Measurements from ENCODE around the gene USP20.

Gene USP20

DNA sequence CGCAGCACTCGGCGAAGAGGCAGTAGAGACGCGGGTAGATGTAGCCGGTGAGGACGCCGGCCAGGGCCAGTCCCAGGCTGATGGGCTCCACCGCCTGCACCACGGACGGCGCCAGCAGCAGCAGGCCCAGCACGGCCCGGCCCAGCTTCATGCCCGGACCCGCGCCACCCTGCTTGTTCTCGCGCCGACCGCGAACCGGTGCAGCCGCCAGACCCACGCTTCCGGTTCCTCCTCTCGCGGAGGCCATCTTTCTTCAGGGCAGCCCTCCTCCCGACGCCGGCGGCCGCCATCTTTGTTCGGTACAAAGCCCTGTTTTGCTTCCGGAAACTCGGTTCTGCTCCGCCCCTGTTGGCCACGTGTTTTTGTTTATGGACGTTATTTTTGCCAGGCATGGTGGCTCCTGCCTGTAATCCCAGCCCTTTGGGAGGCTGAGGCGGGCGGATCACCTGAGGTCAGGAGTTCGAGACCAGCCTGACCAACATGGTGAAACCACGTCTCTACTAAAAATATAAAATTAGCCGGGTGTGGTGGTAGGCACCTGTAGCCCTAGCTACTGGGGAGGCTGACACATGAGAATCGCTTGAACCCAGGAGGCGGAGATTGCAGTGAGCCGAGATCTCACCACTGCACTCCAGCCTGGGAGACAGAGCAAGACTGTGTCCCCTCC, 11.2 kb upstream of the USP20 start, which contains the start of gene TOR1A:
Gene TOR1A (minus strand): TSS at position 202 of the 667 bp plus-strand sequence. CDS start 51 bp downstream, at position 151.
- peak; percentile 87 for DNase-seq (ENCODE audit: low read depth)

DNA sequence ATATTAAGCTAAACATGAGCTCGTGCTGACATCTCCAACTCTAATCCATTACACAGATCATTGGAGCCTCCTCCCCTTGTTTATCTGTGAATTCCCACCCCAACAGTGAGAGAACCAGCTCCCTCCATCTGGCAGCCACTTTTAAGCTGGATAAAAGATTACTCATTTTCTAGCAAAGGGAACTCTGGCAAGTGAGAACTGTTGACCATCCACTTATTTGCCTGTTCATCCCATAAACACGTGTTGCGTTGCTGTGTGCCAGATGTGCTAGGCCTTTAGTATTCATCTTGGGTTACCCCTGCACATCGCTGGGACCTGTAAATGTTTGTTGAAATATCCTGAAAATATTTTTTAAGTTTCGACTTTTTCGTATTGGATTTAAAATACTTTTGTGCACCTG, 8.9 kb upstream of the USP20 start:
- no peak for DNase-seq (ENCODE audit: low read depth)

DNA sequence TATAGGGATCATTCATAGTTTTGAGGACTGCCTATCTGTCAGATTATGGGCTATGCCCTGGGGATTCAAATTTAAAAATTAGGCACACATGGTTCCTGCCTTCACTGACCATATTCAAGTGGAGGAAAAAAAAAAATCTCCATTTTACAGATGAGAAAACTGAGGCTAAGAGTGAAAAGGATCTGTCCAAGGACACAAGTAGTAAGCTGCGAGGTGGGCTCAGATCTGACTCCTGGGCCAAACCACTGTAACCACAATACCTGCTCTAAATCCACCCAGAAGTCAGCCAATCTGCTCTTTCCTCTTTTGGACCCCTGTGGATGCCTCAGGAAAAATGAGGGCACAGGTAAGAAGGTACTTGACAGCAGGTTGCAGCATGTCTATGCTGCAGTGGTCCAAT, 8.5 kb upstream of the USP20 start:
- DNase-seq (ENCODE audit: low read depth): no peak

DNA sequence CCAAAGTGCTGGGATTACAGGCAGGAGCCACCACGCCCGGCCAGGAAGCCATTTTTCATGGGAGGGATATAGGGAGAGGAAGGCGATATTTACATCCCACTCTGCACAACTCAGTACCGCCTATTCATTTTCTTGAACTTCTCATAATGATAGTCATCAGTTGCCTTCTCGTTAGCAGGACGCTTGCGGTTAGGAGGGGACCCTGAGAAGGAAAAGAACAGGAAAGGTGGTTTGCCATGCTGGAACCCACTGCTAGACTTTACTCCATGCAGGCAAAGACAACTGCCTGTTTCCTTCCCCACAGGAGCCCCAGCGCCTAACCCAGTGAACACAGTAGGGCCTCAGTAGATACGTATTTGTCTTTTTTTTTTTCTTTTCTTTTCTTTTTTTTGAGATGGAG, 7.2 kb upstream of the USP20 start:
- no peak for DNase-seq (ENCODE audit: low read depth)

DNA sequence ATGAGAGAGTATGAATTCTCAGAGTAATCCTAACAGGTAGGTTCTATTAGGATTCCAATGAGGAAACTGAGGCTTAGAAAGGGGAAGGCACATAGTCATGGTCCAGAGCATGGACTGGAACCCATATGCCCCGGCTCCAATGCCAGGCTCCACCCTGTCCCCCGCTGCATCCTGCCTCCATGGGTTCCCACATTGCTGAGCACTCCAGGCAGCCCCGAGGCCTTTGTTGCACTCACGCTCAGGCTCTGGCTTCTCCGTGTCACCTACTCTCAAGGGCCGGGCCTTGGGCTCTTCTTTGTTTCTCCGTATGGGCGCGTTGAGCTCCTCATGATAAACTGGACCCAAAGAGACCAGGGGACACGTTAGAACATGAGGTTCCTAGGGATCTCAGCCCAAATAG, 6.3 kb upstream of the USP20 start:
- no peak for DNase-seq (ENCODE audit: low read depth)

DNA sequence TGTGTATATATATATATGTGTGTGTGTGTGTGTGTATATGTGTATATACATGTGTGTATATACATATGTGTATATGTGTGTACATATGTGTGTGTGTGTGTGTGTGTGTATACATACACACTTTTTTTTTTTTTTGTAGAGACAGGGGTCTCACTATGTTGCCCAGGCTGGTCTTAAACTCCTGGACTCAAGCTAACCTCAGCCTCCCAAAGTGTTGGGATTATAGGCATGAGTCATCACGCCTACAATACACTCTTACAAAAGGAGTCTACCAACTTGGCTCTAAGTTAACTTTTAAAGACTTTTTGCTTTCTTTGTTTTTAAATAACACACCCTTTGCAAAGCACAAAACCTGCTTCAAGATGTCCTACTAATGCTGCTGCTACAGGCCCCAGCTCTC, 2.3 kb upstream of the USP20 start:
- DNase-seq (ENCODE audit: low read depth): no peak

DNA sequence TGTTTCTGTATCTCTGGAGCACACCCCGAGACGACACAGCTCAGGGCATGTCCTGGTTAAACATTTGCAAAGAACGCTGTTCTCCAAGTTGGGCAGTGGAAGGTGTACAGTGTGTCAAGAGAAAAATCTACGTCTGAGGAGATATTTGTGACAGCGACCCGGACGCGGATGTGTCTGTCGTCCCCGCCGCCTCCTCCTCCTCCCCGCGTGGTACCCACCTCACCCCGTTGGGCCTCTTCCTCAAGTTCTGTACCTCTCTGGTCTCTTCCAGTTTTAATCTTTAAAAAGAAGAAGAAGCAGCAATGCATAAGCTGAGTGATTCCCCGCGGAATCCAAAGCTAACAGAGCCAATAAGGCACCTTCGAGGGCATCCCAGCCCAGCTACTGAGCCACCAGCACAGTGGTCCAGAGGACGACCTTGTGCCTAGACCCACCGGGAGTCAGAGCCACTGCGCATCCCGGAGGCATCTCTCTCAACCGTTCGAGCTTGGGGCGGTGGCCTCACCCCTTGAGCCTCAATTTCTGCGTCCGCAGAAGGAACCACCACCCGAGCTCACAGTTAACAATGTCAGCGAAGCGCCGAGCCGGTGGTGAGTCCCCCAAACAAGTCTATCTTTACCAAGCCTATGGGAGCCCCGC, 650 bp upstream of the USP20 start:
- no peak for DNase-seq (ENCODE audit: low read depth)

DNA sequence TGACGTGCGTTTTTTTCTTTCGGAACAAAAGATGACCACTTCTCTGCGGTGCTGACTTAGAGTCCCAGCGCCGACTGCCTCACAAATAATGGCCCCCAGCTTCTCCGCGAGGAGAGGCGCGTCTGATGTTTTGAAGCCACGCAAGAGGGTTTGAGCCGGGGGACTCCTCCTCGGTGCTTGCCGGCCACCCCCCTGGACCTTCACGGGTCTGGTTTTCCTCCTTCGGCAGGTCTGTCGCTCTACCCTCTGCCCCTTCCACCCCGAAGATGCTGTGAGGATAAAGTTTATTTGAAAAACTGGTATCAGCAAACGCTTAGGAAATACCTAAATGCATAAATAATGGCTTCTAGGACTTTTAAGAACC, 584 bp downstream of the USP20 start:
- DNase-seq (ENCODE audit: low read depth): no peak

DNA sequence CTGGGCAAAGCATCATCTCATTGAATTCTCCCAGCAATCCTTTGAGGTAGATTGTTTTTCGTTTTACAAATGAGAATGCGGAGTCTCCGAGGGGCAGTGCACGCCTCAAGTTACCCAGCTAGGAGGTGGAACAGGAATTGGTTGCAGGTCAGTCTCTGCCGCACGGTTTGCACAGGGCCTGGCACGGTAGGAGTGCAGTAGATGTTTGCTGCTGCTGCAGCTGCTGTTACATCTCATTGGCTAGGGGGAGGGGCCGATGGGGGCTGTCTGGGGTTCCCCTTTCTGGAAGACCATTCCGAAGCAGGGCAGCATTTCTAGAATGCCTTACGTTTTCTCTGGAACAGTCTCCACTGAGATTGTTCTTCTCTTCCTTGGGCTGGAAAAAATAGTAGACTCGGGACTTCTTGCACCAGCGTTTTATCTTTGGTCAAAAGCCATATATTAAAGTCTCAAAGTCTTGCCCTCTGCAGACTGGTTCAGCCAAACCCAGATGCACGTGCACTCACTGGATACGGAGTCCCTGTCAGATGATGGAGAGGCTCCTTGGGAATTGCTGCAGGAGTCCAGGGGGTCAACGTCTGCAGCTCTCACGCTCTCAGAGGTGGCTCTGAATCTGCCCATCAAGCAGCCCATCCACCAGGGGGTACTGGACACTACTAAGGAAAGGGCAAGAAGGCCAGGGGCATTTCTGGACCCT, 1.2 kb downstream of the USP20 start:
- no peak for DNase-seq (ENCODE audit: low read depth)

DNA sequence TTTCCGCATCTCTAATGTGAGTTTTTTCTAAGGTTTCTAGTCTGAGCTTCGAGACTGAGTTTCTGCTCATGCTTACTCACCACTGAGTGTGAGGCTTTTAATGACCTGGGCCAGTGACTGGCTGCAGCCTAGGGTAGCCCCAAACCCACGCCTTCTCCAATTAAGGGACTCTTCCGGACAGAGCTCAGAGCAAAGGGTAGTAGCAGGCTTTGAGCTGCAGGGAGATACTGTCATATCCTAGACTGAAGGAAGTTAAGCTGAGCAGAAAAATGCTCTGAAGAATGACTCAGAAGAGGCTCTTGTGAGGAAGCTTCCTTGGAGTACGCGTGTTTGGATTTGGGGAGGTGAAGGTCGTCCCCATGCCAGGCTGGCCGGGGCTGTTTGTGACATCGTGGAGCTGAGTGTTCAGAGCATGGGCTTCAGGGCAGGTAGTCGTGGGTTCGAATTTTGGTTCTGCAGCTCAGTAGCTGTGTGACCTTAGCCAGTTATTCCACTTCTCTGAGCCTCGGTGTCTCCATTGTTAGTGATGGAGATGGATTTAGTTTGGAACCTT, 3.5 kb downstream of the USP20 start:
- DNase-seq (ENCODE audit: low read depth): no peak

DNA sequence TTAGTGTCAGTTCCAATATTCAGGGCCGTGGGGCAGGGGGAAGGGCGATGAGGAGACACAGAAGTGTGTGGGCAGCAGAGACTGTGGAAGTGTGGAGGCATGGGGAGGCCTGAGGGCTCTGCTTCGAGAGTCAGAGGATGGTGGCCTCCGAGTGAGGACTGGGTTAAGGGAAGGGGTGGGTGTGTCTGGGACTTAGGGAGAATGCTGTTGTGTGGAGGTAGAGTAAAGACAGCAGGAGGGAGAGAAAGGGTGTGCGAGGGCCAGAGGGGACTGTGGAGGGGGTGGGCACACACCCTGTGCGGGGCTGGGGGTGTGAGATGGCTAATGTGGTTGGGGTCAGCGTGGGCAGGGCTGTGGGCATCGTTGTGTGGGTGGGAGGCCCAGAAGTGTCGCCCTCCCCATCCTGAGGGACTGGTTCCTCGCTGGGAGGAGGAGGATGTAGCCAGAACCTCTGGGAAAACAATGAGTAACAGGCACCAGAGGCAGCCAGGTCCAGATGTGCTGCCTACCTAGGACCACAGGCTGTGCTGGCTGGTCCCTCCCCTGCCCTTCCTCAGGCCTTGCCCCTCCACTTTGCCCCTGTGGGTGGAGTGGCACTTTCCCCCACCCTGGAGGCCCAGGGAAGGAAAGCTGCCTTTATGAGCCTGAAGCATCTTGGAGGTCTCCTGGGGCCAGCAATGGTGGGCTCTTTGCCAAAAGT, 4.2 kb downstream of the USP20 start:
- no peak for DNase-seq (ENCODE audit: low read depth)

DNA sequence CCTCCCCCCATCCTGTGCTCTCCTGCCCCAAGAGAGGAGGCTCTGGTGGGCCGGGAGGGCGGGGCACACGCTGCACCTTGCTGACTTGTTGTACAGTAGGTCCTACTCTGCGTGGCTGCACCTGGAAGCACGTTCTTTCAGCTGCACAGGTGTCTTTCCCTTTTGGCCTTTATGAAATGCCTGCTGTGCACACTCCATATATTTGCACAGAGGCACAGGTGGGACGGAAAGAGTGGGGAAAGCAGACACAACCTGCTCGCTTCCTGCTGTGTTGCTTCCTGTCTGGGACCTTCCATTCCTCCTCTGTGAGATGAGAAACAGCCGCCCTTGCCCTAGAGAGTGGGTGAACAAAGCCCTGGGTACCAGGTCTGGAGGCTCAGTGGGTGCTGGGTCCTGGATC, 4.8 kb downstream of the USP20 start:
- no peak for DNase-seq (ENCODE audit: low read depth)

DNA sequence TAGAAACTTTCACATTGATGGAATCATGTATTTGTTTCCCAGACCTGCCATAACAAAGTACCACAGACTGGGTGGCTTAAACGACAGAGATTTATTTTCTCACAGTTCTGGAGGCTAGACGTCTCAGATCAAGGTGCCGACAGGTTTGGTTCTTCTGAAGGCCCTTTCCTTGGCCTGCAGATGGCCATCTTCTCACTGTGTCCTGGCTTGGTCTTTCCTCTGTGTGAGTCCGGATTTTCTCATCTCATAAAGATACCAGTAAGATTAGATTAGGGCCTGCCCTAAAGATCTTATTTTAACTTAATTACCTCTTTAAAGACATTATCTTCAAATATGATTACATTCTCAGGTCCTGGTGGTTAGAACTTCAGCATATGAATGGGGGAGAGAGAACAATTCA, 5.8 kb downstream of the USP20 start:
- DNase-seq (ENCODE audit: low read depth): no peak

DNA sequence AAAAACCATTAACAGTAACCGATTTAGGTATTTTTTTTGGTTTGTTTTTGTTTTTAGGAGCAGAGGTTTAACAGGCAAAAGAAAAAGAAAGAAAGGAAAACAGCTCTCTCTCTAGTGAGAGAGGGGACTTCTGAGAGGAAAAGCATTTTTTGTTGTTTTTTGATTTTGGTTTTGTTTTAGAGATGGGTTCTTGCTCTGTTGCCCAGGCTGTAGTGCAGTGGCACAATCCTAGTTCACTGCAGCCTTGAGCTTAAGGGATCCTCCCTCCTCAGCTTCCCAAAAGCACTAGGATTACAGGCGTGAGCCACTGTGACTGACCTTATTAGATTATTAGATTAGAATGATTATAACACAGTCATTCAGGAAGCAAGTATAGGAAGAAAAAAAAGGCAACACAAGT, 10.1 kb downstream of the USP20 start:
- DNase-seq (ENCODE audit: low read depth): no peak

DNA sequence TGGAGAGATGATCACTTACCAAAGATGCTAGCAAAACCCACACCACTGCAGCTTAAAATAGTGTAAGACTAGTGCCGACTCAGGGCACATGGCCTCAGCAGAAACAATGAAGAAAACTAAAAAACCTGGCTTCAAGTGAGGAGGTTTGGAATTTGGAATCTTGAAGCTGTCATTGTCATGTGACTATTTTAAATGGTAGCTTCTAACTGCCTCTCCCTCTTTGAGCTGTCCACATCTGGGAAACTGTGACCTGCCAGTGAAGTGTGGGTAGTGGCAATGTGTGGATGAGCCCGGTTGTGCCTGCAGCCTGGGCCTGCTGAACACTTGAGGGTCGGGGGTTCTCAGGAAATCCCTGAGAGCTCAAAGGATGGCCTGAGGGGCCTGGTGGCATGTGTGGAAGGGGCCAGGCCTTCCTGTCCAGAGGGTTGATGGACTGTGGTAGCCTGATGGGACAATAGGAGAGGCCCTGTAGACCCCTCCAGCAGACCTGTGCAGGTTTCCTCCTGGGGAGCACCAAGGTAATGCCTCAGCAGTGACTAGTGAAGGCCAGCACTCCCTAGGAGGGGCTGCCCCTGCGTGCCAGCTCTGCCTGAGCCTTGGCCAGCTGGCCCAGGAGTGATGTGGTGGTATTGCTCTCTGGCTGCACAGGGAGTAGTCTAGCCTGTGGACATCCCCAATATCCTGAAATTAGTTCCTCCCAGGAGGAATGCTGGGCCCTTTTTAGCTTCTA, 13.6 kb downstream of the USP20 start:
- DNase-seq (ENCODE audit: low read depth): no peak

DNA sequence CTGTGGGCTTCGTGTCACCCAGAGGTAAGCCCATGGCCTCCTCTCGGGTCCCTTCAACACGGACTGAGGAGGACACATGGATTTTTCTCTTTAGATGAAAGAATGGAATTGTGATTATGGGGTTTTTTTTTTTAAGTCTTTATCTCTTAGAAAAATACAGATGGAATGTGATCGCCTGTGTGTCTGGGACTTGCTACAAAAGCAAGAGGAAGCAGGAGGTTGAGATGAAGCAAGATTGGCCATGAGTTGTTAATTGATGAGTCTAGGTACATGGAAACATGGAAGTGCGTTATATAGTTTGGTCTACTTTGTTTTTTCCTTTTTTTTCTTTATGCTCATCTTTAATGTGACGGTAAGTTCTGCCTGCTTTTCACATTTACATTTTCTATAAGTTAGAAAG, 14.6 kb downstream of the USP20 start:
- no peak for DNase-seq (ENCODE audit: low read depth)

DNA sequence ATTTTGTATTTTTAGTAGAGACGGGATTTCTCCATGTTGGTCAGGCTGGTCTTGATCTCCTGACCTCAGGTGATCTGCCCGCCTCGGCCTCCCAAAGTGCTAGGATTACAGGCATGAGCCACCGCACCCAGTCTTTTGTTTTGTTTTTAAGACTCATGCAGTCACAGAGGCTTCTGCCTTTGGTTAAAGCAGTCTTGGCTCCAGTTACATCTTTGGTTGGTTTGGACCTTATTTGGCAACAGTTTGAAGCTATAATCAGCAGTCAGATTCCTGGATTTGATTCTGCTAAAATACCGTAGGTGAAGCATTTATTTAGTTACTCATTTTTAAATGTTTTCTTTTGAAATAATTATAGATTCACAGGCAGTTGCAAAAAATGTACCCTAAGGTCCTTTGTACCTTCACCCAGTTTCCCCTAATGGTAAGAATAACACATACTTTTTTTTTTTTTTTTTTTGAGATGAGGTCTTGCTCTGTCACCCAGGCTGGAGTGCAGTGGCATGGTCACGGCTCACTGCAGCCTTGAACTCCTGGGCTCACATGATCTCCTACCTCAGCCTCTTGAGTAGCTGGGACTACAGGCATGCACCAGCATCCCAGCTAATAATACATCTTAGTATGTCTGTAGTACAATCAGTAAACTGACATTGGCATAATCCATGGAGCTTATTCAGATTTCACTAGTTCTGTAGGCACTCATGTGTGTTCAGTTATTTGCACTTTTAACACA, 15.7 kb downstream of the USP20 start:
- DNase-seq (ENCODE audit: low read depth): no peak

DNA sequence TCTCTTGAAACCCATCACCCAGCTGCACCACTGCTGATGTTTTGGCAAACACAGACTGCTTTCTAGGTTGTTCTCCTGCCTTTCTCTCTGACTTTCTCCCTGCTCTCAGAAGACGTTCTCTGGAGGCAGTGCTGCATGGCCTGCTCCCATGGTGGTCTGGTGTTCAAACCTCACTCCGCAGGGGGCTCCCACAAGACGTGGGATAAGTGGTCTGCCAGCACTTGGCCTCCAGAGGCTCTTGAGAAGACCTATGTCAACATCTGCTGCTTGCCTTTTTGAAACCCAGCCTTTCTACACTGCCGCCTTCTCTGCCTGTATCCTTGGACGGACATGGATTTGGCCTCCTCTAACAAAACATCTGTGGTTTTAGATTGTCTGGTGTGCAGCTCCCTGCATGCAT, 16.6 kb downstream of the USP20 start:
- DNase-seq (ENCODE audit: low read depth): no peak

DNA sequence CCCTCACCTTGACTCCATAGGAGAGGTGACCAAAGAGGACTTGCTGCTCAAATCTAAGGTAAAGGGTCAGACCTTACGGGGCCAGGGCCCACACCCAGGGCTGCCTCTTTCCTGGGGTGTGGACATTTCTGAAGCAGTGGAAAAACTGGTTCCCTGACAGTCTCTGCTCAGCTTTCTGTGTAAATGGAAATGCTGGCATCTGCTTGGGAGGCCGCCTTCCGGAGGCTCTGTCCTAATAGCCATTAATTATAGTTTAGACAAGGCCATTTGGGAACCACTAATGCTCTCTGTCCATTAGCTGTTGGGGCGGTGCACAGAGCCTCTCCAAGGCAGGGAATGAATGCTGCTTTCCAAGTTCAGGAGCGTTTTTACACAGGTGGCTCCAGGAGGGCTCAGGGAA, 17.3 kb downstream of the USP20 start:
- DNase-seq (ENCODE audit: low read depth): no peak

DNA sequence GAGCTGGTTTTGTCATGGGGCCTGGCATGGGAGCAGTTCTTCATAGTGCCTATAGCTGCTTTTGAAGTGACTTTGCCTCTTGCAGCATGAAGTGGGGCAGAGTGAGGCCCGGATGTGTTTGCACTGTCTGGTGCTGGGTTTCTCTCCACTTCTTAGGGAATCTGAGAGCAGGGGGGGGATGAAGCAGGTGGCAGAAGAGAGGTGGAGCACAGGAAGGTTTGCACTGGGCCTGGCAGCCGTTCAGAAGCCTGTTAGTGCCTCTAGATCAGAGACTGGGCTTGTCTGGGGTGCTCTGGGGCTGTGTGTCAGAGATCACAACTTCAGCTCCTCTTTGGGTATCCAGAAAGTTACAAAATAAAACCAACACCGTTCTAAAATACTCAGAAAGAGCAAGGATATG, 18.4 kb downstream of the USP20 start:
- DNase-seq (ENCODE audit: low read depth): no peak

DNA sequence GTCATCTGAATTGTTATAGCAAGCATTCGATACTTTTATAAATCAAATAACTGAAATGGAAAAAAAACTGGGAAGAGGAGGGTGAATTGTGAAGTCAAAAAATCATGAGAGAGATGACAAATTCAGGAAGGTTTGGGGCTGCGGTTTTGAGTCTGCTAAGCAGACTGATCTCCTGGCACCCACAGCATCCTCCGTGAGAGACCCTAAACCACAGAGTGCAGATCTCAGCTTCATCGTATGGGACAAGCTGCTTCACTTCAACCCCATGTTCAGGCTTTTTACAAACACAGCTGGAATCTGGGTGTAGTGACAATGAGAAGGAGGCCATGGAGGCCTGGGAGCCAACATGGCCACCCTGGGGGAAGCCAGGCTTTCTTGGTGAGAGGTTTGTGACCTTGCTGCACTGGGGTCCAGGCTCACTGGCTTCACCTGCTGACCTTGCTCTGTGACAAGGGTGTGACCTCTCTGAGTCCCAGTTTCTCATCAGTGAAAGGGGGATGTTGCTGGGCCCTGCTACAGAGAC, 19.4 kb downstream of the USP20 start:
- DNase-seq (ENCODE audit: low read depth): no peak
